HEK293 (cell line): ENCODE measurements around the gene ZC3H15.

Experiments
- CTCF ChIP-seq: fragments of 450-650 bp; formaldehyde crosslinking; IDR thresholded peaks from 2 replicates; pipeline ENCODE4 v1.5.1; 2016; ENCODE audit warnings: missing biosample characterization, missing genetic modification characterization
- PATZ1 ChIP-seq: fragments of 450-650 bp; formaldehyde crosslinking; IDR thresholded peaks from 2 replicates; pipeline ENCODE4 v1.5.1; 2016; ENCODE audit warnings: missing biosample characterization, missing genetic modification characterization
- PBX3 ChIP-seq: sonication (generic); formaldehyde crosslinking; IDR thresholded peaks from 2 replicates; pipeline ENCODE4 v1.8.1; 2022; ENCODE audit warnings: mild to moderate bottlenecking, moderate library complexity, missing genetic modification reagents
- ZNF175 ChIP-seq: fragments of 450-650 bp; formaldehyde crosslinking; IDR thresholded peaks from 2 replicates; pipeline ENCODE4 v1.5.1; 2016; ENCODE audit warnings: missing biosample characterization, missing genetic modification characterization
- ZNF266 ChIP-seq: fragments of 450-650 bp; formaldehyde crosslinking; IDR thresholded peaks from 2 replicates; pipeline ENCODE4 v1.5.1; 2016; ENCODE audit warnings: missing biosample characterization, missing genetic modification characterization, low read depth
- ZNF449 ChIP-seq: fragments of 450-650 bp; formaldehyde crosslinking; IDR thresholded peaks from 2 replicates; pipeline ENCODE4 v1.5.1; 2017; ENCODE audit warnings: missing biosample characterization, mild to moderate bottlenecking, missing genetic modification characterization, moderate library complexity

GRCh38 chr2:186466743-186467142 lies 19.3 kb upstream of the ZC3H15 start:
- TF ChIP-seq ZNF449 (no peak), CTCF (tag by site-specific recombination) (no peak), ZNF266 (no peak), PATZ1 (tag by site-specific recombination) (no peak), ZNF175 (no peak), PBX3 (CRISPR knock-in tag) (no peak)
